GM10847 (cell line): ENCODE data around the gene TBCD.

Experiments used
- POLR2A ChIP-seq: IDR thresholded peaks from 2 replicates; pipeline ENCODE4 v1.6.1; 2011; ENCODE audit not compliant: insufficient read length; ENCODE audit errors: extremely low read depth

TBCD gene

GRCh38 chr17:82970818-82971590 lies 219.1 kb downstream of the TBCD start:
- TF ChIP-seq POLR2A, result no peak

GRCh38 chr17:82972836-82973372 lies 221.0 kb downstream of the TBCD start:
- TF ChIP-seq POLR2A, result no peak

- no peak for TF ChIP-seq POLR2A
These were observed 221.7 kb downstream of the TBCD start for GRCh38 chr17:82973456-82974135.

- no peak for TF ChIP-seq POLR2A
These were observed 222.5 kb downstream of the TBCD start for GRCh38 chr17:82974136-82974952.

- no peak for TF ChIP-seq POLR2A
These were observed 225.2 kb downstream of the TBCD start for GRCh38 chr17:82976982-82977488.

- no peak for TF ChIP-seq POLR2A
These were observed 225.7 kb downstream of the TBCD start for GRCh38 chr17:82977606-82978005.

GRCh38 chr17:82978765-82979349 lies 227.0 kb downstream of the TBCD start:
- TF ChIP-seq POLR2A, result no peak

- TF ChIP-seq POLR2A, result no peak
These were observed 227.9 kb downstream of the TBCD start for GRCh38 chr17:82979718-82980117.

- no peak for TF ChIP-seq POLR2A
These were observed 228.8 kb downstream of the TBCD start for GRCh38 chr17:82980632-82981031.

- no peak for TF ChIP-seq POLR2A
These were observed 229.4 kb downstream of the TBCD start for GRCh38 chr17:82981141-82981730.

- TF ChIP-seq POLR2A, result no peak
These were observed 231.8 kb downstream of the TBCD start for GRCh38 chr17:82983510-82984248.

- no peak for TF ChIP-seq POLR2A
These were observed 233.0 kb downstream of the TBCD start for GRCh38 chr17:82984751-82985427.

GRCh38 chr17:82985428-82985805 lies 233.6 kb downstream of the TBCD start:
- no peak for TF ChIP-seq POLR2A
